Erythroblast (primary cell): ENCODE data around the gene TMEM37.

ENCODE experiments used
- GATA1 ChIP-seq: IDR thresholded peaks from 2 replicates; pipeline ENCODE4 v1.6.1; 2011; ENCODE audit warnings: low read depth, mild to moderate bottlenecking, control low read depth, low read length, moderate library complexity
- POLR2A ChIP-seq: IDR thresholded peaks from 2 replicates; pipeline ENCODE4 v1.6.1; 2011; ENCODE audit warnings: mild to moderate bottlenecking, low read length

DNA sequence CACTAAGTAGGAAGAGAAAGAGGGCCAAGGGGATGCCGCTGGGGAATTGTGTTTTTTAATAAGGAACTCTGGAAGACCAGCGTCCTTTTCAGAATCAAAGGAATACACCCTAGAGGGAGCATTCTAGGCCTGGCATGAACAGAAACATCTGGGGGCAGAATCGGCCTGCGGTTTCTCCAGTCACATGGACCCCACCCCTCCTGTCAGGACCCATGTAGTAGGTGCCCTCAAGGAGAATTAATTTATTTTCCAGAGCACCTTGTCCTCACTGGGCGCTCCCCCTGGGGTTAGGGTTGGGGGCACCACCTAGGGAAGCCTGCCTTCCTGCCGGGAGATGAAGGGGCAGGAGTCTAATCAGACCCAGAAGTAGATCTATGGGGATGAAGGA, 44.2 kb downstream of the TMEM37 start:
- no peak for TF ChIP-seq POLR2A
- no peak for TF ChIP-seq GATA1
